Dermis blood vessel endothelial cell (primary cell): ENCODE results near the gene EVI2A. TPM values are rescaled to one million over a fixed set of nuclear protein-coding genes. Genes with fewer than 3 reads are reported as not detected.

Experiments used
- DNase-seq: peaks from one replicate; pipeline ENCODE4 v3.0.0; 2010
- total RNA-seq: library from RNA; depleted of rRNA; stranded (reverse); fragments of >200 nt; gene quantifications from 2 replicates; pipeline ENCODE4 v1.2.3, GENCODE V29; 2014

Gene EVI2A
- total RNA-seq, 1 donor from 2014 or later = not detected

- no peak for DNase-seq
Measured at GRCh38 chr17:31272803-31273202, 48.6 kb downstream of the EVI2A start.

DNA sequence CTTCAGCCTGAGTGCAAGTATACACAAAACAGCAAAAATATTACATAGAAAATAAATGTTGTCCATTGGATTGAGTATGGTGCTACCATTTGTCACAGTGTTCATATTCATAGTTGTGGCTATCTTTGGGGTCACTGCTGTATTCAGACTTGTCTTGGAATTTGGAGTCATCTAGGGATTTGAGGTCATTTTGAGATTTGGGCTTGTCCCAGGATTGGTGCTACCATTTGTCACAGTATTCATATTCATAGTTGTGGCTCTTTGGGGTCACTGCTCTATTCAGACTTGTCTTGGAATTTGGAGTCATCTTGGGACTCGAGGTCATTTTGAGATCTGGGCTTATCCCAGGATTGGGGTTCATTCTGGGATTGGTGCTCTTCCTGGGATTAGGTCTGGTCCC lies 49.2 kb downstream of the EVI2A start:
- DNase-seq = no peak

DNA sequence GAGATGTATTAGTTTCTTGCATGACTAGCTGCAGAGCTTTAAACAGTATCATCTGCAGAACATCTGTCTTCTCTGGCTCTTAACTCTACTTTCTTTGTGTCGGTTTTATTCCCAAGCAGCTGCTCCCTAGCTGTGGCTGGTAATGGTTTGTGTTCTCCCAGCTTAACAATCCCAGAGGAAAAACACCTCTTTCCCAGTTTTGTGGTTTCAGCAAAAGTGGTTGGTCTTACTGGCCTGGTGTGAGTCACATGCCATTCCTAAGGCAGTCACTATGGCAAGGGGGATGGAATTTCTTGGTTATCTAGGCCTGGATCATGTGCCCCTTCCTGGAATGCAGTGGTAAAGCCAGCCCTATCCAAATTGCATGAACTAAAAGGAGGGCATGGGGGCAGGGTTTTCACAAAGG lies 51.8 kb downstream of the EVI2A start:
- DNase-seq = peak; percentile 88

DNA sequence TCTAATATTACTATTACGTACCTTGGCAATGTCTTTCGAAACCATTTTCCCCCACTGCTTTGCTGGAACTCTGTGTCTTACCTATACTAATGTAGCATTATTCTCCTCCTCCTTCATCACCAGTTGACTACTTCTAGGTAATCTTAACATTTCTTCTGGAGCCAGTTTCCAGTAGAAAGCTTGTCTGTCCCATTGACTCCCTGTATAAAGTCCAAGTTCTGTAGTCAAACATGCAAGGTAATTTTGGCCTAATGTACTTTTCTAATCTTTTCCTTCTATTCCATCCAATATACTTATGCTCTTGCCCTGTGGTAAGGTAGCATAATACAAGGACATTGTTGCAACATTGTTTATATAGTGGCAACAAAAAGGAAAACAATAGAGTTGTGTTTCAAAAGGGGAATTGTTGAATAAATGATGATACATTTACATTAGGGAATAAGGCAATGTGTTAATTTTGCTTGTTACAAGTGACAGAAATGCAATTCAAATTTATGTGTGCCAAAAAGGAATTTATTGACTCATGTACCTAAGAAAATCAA lies 52.3 kb downstream of the EVI2A start:
- peak; percentile 3 for DNase-seq

Other genes with a start within 250 kb of the EVI2A start
- gene NF1, start 226.6 kb downstream of the EVI2A start, total RNA-seq = 36.9 and 39.1 TPM in 2 replicates
- gene OMG, start 24.4 kb downstream of the EVI2A start, total RNA-seq = 3.1 and 4.4 TPM in 2 replicates
- under 0.01 and 0.19 TPM in 2 replicates for gene EVI2B, start 7.6 kb downstream of the EVI2A start, total RNA-seq
- 0.05 and 0.17 TPM in 2 replicates for gene RAB11FIP4, start 70.1 kb upstream of the EVI2A start, total RNA-seq